K562 (cell line): ENCODE results near the gene STIM1.

Experiments used
- MAZ ChIP-seq, 2 experiments: fragments of 450-650 bp in 1 of 2; sonication (generic) in 1 of 2; formaldehyde crosslinking; IDR thresholded peaks in 1 of 2; conservative IDR thresholded peaks in 1 of 2; 2 replicates each; pipeline versions ENCODE4 v1.4.0 to v1.5.0; 2020; ENCODE audit warnings: mild to moderate bottlenecking in 1 of 2, missing genetic modification reagents in 1 of 2
- MYBL2 ChIP-seq, 2 experiments: fragments of 450-650 bp in 1 of 2; sonication (generic) in 1 of 2; formaldehyde crosslinking in 1 of 2; IDR thresholded peaks; 2 replicates each; pipeline versions ENCODE4 v1.6.1 to v1.8.1; 2017 to 2022; ENCODE audit warnings: borderline replicate concordance in 1 of 2, inconsistent platforms in 1 of 2, low read depth in 1 of 2, mild to moderate bottlenecking in 1 of 2, missing genetic modification reagents in 1 of 2, moderate library complexity in 1 of 2
- RFX5 ChIP-seq: IDR thresholded peaks from 2 replicates; pipeline ENCODE4 v1.6.1; 2011; ENCODE audit warnings: low read depth, mild to moderate bottlenecking, improper control_type of control experiment, low read length
- ZEB2 ChIP-seq: fragments of 450-650 bp; IDR thresholded peaks from 2 replicates; pipeline ENCODE4 v1.6.1; 2016

- TF ChIP-seq MYBL2 (IDR thresholded peaks at IDR 0.05; ENCODE audit: low read depth) (no peak), MYBL2 (CRISPR knock-in tag; IDR thresholded peaks at IDR 0.05; ENCODE audit: borderline replicate concordance) (no peak), MAZ (CRISPR knock-in tag; conservative IDR thresholded peaks at IDR 0.05 in 1 of 2, IDR thresholded peaks at IDR 0.05 in 1 of 2) (no peak), ZEB2 (no peak), RFX5 (no peak)
Observed at GRCh38 chr11:4102711-4103110, 247.2 kb downstream of the STIM1 start.
